KOPT-K1 (cell line): ENCODE data around the gene DLGAP4.

Experiments used
- H3K27ac ChIP-seq: fragments of 200-600 bp; sonication (generic); 2 replicates; pipeline ENCODE4 v1.5.1; 2016; ENCODE audit warnings: antibody characterized with exemption, mild to moderate bottlenecking, low read depth, low read length; ENCODE audit not compliant: poor library complexity, severe bottlenecking
- H3K36me3 ChIP-seq: fragments of 200-600 bp; sonication (generic); 2 replicates; pipeline ENCODE4 v1.5.1; 2017; ENCODE audit warnings: antibody characterized with exemption, mild to moderate bottlenecking, low read length, moderate library complexity; ENCODE audit not compliant: insufficient read depth
- H3K9me3 ChIP-seq: fragments of 200-600 bp; sonication (generic); 2 replicates; pipeline ENCODE4 v1.5.1; 2017; ENCODE audit warnings: antibody characterized with exemption, low read length, mild to moderate bottlenecking; ENCODE audit not compliant: insufficient read depth, poor library complexity, severe bottlenecking

The DLGAP4 gene

DNA sequence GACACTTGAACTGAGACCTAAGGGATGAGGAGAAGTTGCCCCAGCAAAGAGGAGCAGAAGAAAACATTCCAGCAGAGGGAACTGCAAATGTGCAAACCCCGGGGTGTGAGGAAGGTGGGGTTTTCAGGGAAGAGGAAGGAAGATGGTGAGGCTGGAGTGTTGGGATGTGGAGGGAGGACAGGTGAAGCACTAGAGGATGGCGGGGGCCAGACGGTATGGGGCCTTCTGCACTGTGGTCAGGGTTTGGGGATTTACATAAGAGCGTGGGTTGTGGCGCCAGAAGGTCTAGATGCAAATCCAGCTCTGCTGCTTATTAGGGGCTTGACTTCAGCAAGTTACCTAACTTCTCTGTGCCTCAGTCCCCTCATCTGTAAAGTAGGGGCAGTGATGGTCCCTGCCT, 16.0 kb downstream of the DLGAP4 start:
- Histone ChIP-seq H3K9me3 (peaks cover 6% of the 10 kb centered on the region), H3K36me3 (no peaks in the 10 kb centered on the region), H3K27ac (no peak overlapping the region)

- Histone ChIP-seq H3K9me3 (peaks cover 3% of the 10 kb centered on the region), H3K27ac (no peak overlapping the region)
Observed at GRCh38 chr20:36330091-36330490, 24.0 kb downstream of the DLGAP4 start.

GRCh38 chr20:36331209-36331608, 25.1 kb downstream of the DLGAP4 start:
- H3K27ac ChIP-seq, result no peak overlapping the region
- H3K36me3 ChIP-seq, result no peaks in the 10 kb centered on the region
- no peaks in the 10 kb centered on the region for H3K9me3 ChIP-seq

More at GRCh38 chr20:36330091-36330490, 24.0 kb downstream of the DLGAP4 start:
- no peaks in the 10 kb centered on the region for H3K36me3 ChIP-seq

DNA sequence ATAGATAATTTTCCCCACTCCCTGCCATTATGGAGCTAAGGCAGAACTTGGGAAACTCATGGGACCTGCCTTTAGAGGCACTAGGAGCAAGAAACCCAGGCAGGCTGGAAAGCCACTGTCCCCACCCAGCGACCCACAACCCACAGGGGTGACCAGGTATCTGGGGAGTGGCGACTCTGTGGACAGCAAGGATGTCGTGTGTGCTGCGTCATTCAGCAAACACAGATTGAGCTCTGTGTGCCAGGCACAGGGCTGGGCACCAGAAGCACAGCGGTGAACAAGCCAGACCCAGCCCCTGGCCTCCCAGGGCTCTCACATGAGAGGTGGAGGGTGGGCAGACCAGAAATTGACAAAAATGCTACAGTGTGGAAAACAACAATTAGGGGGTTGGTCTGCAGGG, 27.7 kb downstream of the DLGAP4 start:
- Histone ChIP-seq H3K27ac (no peak overlapping the region), H3K36me3 (no peaks in the 10 kb centered on the region), H3K9me3 (no peaks in the 10 kb centered on the region)

DNA sequence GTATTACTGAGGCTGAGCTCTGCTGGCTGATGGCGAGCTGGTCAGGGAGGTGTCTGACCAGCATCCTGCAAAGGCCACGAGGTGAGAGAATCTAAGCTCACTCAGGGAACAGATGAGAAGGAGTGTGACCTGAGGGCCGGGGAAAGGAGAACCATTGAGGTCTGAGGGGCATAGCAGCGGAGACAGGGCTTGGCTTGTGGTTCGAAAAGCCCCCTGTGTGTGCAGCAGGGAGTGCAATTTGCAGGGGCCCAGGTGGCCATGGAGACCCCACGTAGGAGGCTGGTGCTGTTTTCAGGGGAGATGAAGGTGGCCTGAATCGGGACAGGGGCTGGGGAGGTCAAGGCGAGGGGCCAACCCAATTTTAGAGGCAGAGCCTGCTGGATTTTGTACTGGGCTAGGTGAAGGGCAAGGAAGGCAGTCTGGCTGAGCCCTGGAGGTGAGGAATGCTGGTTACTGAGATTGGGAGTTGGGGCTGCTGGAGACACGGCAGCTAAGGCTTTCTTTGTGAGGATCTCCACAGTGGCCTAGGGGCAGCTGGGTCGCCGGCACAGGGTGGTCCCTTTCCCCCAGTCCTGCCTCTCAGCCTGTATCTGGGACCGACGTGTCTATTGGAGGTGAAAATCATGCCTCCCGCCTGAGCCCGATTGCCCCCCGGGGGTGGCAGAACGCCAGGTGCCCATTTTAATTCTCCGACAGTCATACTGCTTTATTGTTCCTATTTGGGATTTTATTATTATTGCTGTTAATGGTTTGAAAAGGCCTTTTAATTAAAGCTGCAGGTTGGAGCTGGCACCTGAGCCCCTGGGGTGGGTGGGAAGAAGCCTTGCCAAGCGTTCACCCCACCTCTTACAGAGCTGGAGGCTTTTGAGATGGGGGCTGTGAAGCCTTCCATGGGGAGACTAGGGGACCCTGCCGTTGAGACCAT, 28.4 kb downstream of the DLGAP4 start:
- Histone ChIP-seq H3K36me3 (no peaks in the 10 kb centered on the region), H3K9me3 (no peaks in the 10 kb centered on the region), H3K27ac (no peak overlapping the region)

DNA sequence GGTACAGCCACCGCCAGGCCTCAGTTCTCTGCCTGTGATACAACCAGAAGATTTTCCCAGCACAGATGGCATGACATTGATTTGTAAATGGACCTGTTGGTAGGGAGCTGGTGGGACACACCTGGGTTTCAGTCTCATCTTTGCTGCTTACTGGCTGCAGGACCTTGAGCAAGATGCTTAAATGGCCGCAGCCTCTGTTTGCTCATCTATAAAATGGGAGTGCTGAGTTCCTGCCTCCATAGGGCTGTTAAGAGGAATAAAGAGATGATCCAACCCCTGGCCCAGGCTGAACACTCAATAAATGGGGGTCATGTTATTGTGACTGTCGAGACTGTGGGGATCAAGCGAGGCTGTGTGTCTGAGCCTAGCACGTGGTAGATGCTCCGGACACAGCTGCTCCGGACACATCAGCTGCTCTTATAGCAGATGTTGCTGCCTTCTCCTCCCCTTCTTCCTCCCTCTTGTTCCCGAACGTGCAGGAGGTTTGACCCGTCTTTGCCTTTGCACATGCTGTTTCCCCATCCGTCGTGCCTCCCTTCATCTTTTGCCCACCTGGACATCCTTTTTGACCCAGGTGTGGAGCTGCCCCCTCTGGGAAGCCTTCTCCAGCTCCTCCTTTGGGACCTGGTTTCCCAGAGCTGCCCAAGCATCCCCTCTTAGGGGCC, 29.2 kb downstream of the DLGAP4 start:
- Histone ChIP-seq H3K9me3 (no peaks in the 10 kb centered on the region), H3K27ac (no peak overlapping the region), H3K36me3 (no peaks in the 10 kb centered on the region)

GRCh38 chr20:36336204-36336603, 30.1 kb downstream of the DLGAP4 start:
- H3K27ac ChIP-seq, result no peak overlapping the region
- H3K36me3 ChIP-seq, result no peaks in the 10 kb centered on the region
- no peaks in the 10 kb centered on the region for H3K9me3 ChIP-seq

GRCh38 chr20:36336954-36337704, 31.0 kb downstream of the DLGAP4 start:
- H3K36me3 ChIP-seq, result no peaks in the 10 kb centered on the region
- H3K27ac ChIP-seq, result no peak overlapping the region
- H3K9me3 ChIP-seq, result no peaks in the 10 kb centered on the region

GRCh38 chr20:36337886-36338285, 31.7 kb downstream of the DLGAP4 start:
- Histone ChIP-seq H3K27ac (no peak overlapping the region), H3K36me3 (no peaks in the 10 kb centered on the region), H3K9me3 (no peaks in the 10 kb centered on the region)

DNA sequence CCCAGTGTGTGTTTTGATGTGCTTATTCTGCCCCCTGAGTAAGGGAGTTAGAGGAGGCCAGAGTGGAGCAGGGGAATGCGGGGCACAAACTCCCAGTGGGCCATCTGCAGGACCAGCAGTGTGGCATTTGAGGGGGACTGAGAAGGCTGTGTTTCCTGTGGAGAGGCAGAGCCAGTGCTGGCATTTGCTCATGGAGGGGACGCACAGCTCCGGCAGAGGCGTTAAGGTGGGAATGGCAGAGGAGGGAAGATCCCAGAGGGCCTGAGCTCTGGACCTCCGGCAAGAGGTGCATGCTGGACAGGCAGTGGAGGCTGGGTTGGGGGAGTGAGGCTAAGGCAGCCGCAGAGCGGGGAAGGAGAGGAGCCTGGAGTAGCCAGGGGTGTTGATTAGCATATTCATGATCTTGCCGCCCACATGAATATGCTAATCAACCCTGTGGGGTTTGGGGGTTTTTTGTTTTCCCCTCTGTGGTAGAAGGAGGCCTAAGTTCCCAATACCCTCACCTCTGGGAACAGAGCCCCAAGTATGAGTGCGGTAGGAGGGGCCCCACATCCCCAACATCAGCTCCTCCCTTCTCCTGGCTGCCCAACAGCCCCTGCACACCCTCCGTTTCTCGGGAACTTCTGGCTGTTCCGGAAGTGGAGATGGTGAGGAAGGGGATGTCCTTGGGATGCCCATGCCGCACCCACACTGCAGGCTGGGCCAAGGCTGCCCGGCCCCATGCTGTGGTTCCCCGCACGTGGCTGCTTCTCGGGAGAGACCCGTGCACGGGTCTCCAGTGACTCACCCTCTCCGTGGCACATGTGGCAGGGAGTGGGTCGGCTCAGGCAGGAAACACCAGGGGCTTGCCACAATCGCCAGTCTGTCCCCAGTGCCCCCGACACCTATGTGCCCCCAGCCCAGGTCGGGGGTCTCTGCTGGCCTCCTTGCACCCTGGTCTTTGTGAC, 33.8 kb downstream of the DLGAP4 start:
- Histone ChIP-seq H3K36me3 (no peaks in the 10 kb centered on the region), H3K27ac (no peak overlapping the region), H3K9me3 (no peaks in the 10 kb centered on the region)

DNA sequence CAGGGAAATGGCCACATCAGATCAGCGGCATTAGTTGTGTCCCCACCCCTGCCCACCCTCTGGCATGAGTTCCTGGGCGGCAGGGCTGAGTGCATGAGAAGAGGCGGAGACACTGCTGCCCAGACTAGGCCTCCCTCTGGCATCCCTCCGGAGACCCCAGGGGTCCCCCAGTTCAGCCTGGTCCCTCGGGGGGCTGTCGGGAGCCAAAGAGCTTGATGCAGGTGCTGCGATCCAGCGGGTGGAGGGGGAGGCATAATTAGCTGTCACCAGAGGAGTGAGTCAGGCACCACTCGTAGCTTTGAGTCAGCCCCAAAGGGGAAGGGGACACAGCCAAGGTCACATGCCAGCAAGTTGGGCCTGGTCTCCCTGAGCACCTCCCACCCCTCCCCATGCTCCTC, 34.5 kb downstream of the DLGAP4 start:
- Histone ChIP-seq H3K36me3 (no peaks in the 10 kb centered on the region), H3K9me3 (no peaks in the 10 kb centered on the region), H3K27ac (no peak overlapping the region)

DNA sequence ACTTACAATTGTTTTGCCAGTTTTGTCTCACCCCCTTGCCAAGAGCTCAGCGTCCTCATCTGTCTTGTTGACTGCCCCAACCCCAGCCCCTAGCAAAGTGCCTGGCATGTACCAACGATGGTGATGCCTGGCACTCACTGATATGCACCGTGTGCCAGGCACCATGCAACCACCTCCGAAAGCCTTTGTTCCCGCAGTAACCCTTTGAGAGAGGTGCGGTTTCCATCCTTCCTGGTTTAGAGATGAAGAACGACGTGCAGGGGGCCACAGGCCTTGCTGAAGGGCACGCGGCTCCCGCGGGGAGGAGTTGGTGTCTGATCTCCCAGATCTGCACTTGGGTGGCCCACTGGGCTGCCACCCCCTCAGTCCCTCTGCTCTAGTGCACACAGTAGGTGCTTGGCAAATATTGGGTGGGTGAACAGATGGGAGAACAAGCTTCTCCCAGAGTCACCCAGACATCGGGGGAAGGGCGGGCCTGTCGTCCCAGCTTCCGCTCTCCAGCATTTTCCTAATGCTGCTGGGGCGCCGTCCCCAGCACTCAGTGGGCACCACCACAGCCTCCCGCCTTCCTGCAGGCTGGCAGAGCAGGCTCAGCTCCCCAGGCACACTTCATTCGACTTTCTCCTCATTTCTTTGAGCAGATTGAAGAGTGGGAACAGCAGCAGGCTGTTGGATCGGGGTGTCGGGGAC, 35.3 kb downstream of the DLGAP4 start:
- no peaks in the 10 kb centered on the region for H3K9me3 ChIP-seq
- H3K36me3 ChIP-seq, result no peaks in the 10 kb centered on the region
- no peak overlapping the region for H3K27ac ChIP-seq

GRCh38 chr20:36342331-36343120, 36.4 kb downstream of the DLGAP4 start:
- Histone ChIP-seq H3K27ac (no peak overlapping the region), H3K36me3 (no peaks in the 10 kb centered on the region), H3K9me3 (no peaks in the 10 kb centered on the region)
